HepG2 (cell line): Measurements from ENCODE around the gene C22orf42. TPM values are rescaled to one million over a fixed set of nuclear protein-coding genes. Genes with fewer than 3 reads are reported as not detected.

ENCODE experiments used
- ATAC-seq: fragments of 200-7000 bp; cut with Tn5 transposase; 3 replicates; pipeline ENCODE4 v1.9.1; 2020; ENCODE audit warnings: mild to moderate bottlenecking, moderate library complexity
- BruUV-seq: library from RNA; stranded (reverse); fragments of 400-500 nt; replicated peaks from 2 replicates; lab custom pipeline; 2021; lab: Mats Ljungman, UMichigan
- CTCF ChIA-PET: fragments of 300-600 bp; formaldehyde crosslinking; extraction: SDS; loops from one replicate; lab custom pipeline; 2021; ENCODE audit warnings: low total read pairs, inconsistent platforms, low intra/inter-chr PET ratio; lab: Yijun Ruan, JAX
- POLR2A ChIA-PET: fragments of 350-600 bp; sonication (Branson Sonifier 250); formaldehyde crosslinking; loops from one replicate; lab custom pipeline; 2020; ENCODE audit warnings: antibody characterized with exemption, inconsistent platforms; lab: Yijun Ruan, JAX
- DNase-seq: peaks from one replicate; pipeline ENCODE4 v3.0.0-alpha.2; 2015; ENCODE audit warnings: low spot score
- FAIRE-seq: peaks from 3 replicates; lab custom pipeline; 2011; peaks lifted over from hg19 to GRCh38; lab: Jason Lieb, UNC
- H2AFZ ChIP-seq: one replicate; pipeline ENCODE4 v1.6.1; 2011; ENCODE audit warnings: low read length, inconsistent platforms
- H3K27ac ChIP-seq: fragments of 300-600 bp; 3 replicates; pipeline ENCODE4 v1.8.0; 2011; ENCODE audit warnings: mixed run types, mild to moderate bottlenecking, mixed read lengths, low read length, inconsistent platforms; ENCODE audit not compliant: insufficient read depth; ENCODE audit errors: extremely low read length
- H3K27me3 ChIP-seq, 2 experiments: fragments of 200-600 bp in 1 of 2; 2 replicates in 1 of 2; 3 replicates in 1 of 2; pipeline versions ENCODE4 v1.6.0 to v1.8.0; 2011; ENCODE audit warnings: low read length in 2 of 2, mild to moderate bottlenecking in 2 of 2, moderate library complexity in 2 of 2, inconsistent platforms in 1 of 2; ENCODE audit not compliant: insufficient read depth in 2 of 2, control insufficient read depth in 1 of 2
- H3K36me3 ChIP-seq, 2 experiments: fragments of 200-600 bp in 1 of 2; replicated peaks in 1 of 2; 2 replicates in 1 of 2; 3 replicates in 1 of 2; pipeline versions ENCODE4 v1.5.1 to v1.8.0; 2011; ENCODE audit warnings: low read length in 2 of 2, inconsistent platforms in 1 of 2; ENCODE audit not compliant: insufficient read depth in 2 of 2, control insufficient read depth in 1 of 2
- H3K4me1 ChIP-seq: 2 replicates; pipeline ENCODE4 v1.5.1; 2012; ENCODE audit warnings: low read length, inconsistent platforms; ENCODE audit not compliant: insufficient read depth
- H3K4me2 ChIP-seq: 2 replicates; pipeline ENCODE4 v1.6.0; 2011; ENCODE audit warnings: low read depth, low read length, inconsistent platforms
- H3K4me3 ChIP-seq, 3 experiments: fragments of 200-600 bp in 1 of 3; sonication (generic), shearing (Covaris generic) in 1 of 3; replicated peaks in 1 of 3; 2 replicates each; pipeline ENCODE4 v1.5.1; 2011 to 2016; ENCODE audit warnings: low read length in 3 of 3, inconsistent platforms in 2 of 3, low read depth in 2 of 3, mild to moderate bottlenecking in 2 of 3, control low read depth in 1 of 3, mixed read lengths in 1 of 3; ENCODE audit not compliant: insufficient read depth in 1 of 3
- H3K79me2 ChIP-seq: one replicate; pipeline ENCODE4 v1.6.1; 2011; ENCODE audit warnings: low read length, inconsistent platforms; ENCODE audit not compliant: insufficient read depth
- H3K9ac ChIP-seq: 2 replicates; pipeline ENCODE4 v1.6.0; 2011; ENCODE audit warnings: mild to moderate bottlenecking, low read depth, low read length, inconsistent platforms; ENCODE audit not compliant: insufficient read depth
- H3K9me3 ChIP-seq: 2 replicates; pipeline ENCODE4 v1.5.1; 2012; ENCODE audit warnings: mild to moderate bottlenecking, low read length
- H4K20me1 ChIP-seq: 2 replicates; pipeline ENCODE4 v1.6.0; 2011; ENCODE audit warnings: inconsistent platforms, mild to moderate bottlenecking, low read length, moderate library complexity; ENCODE audit not compliant: insufficient read depth
- ATF7-NPFF ChIP-seq: sonication (generic); formaldehyde crosslinking; IDR thresholded peaks from 2 replicates; pipeline ENCODE4 v1.8.1; 2023; ENCODE audit warnings: mild to moderate bottlenecking, low read depth, missing genetic modification reagents, moderate library complexity
- CTCF ChIP-seq: sonication (generic); formaldehyde crosslinking; IDR thresholded peaks from 2 replicates; pipeline ENCODE4 v1.5.0; 2020; ENCODE audit warnings: mild to moderate bottlenecking, missing genetic modification reagents, moderate library complexity
- HNF4A ChIP-seq: sonication (generic); formaldehyde crosslinking; IDR thresholded peaks from 2 replicates; pipeline ENCODE4 v1.4.0; 2020; ENCODE audit warnings: missing genetic modification reagents
- HNF4G ChIP-seq, 2 experiments: sonication (generic) in 1 of 2; formaldehyde crosslinking in 1 of 2; IDR thresholded peaks; 2 replicates each; pipeline versions ENCODE4 v1.4.0 to v1.6.1; 2011 to 2020; ENCODE audit warnings: borderline replicate concordance in 2 of 2, low read depth in 2 of 2, mild to moderate bottlenecking in 2 of 2, low read length in 1 of 2, missing genetic modification reagents in 1 of 2, moderate library complexity in 1 of 2
- MED1 ChIP-seq: sonication (generic); formaldehyde crosslinking; IDR thresholded peaks from 2 replicates; pipeline ENCODE4 v1.4.0; 2020; ENCODE audit warnings: missing genetic modification reagents
- PHF20 ChIP-seq: sonication (generic); formaldehyde crosslinking; IDR thresholded peaks from 2 replicates; pipeline ENCODE4 v1.5.0; 2020; ENCODE audit warnings: mild to moderate bottlenecking, missing genetic modification reagents
- PHF5A ChIP-seq: IDR thresholded peaks from one replicate; pipeline ENCODE4 v1.6.1; 2018; ENCODE audit warnings: low read depth, missing genetic modification reagents; ENCODE audit not compliant: unreplicated experiment
- PHF8 ChIP-seq: sonication (generic); formaldehyde crosslinking; IDR thresholded peaks from 2 replicates; pipeline ENCODE4 v1.5.0; 2020; ENCODE audit warnings: missing genetic modification reagents
- PTBP1 ChIP-seq: fragments of 200-400 bp; formaldehyde crosslinking; IDR thresholded peaks from 2 replicates; pipeline ENCODE4 v1.6.1; 2018; ENCODE audit warnings: low read length, low read depth; ENCODE audit not compliant: poor library complexity, severe bottlenecking
- ZSCAN25 ChIP-seq: sonication (generic); formaldehyde crosslinking; IDR thresholded peaks from 2 replicates; pipeline ENCODE4 v1.8.0; 2022; ENCODE audit warnings: mild to moderate bottlenecking, missing genetic modification reagents
- WGBS: methylation state at CpG from one replicate; pipeline ENCODE4 v1.1.6; 2017; ENCODE audit warnings: low lambda C conversion rate; 5-methylcytosine and 5-hydroxymethylcytosine counted together
- in situ Hi-C: cut with HindIII; loops from 2 replicates; pipeline ENCODE4 v1.10.0; 2017; ENCODE audit warnings: low pct_unique_long_range_greater_than_20kb; ENCODE audit not compliant: extremely low pct_ligation_motif_present
- intact Hi-C: fragments of 100-400 bp; cut with micrococcal nuclease; formaldehyde crosslinking; loops from one replicate; pipeline ENCODE4 v1.10.0; 2022; ENCODE audit not compliant: unreplicated experiment
- polyA plus RNA-seq, 8 experiments: library from polyadenylated mRNA; depleted of rRNA in 3 of 8; stranded (reverse) in 7 of 8; unstranded in 1 of 8; fragments of >200 nt; fragmentation: Illumina TruSeq in 4 of 8; extraction: Trizol in 4 of 8; gene quantifications; 2 replicates each; pipeline versions ENCODE4 v1.2.1 to v1.2.3, GENCODE V29; 2011 to 2016; ENCODE audit warnings: low read depth in 4 of 8, missing spikeins in 1 of 8, mixed read lengths in 1 of 8; ENCODE audit not compliant: insufficient read depth in 1 of 8
- total RNA-seq, 5 experiments: library from RNA; depleted of rRNA; stranded (reverse); fragments of >200 nt; fragmentation: Illumina TruSeq; extraction: Trizol; gene quantifications; 2 replicates each; pipeline ENCODE4 v1.2.3, GENCODE V29; 2016; ENCODE audit warnings: low read depth in 1 of 5

C22orf42 gene
- total and polyA plus RNA-seq, 2 of the 13 experiments (the other 11 are each of a cell fraction or from before 2014, with no cell fraction given), result not detected

DNA sequence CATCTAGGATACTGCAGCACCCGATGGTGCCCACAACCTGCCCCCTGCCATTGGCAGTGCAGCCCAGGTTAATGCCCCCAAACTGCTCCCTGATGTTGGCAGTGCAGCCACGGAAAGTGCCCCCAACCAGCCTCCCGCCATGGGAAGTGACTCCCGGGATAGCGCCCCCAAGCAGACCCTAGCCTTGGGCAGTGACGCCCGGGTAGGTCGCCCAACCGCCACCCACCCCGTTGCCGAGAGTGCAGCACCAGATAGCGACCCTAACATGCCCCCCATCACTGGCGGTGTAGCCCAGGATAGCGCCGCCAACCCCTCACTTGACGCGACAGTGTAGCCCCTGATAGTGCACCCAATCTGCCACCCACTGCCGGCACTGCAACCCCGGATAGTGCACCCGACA lies 38.5 kb downstream of the C22orf42 start:
- POLR2A ChIA-PET, result no interaction called here
- Histone ChIP-seq H2AFZ (no peak overlapping the region), H4K20me1 (no peaks in the 10 kb centered on the region), H3K36me3 (no peaks in the 10 kb centered on the region), H3K4me2 (no peak overlapping the region)
- no peak for TF ChIP-seq ATF7-NPFF (CRISPR knock-in tag)
- TF ChIP-seq, all 625 proteins: peak for 0
- H3K9ac ChIP-seq, result no peak overlapping the region
- no peaks in the 10 kb centered on the region for H3K9me3 ChIP-seq
- DNase-seq, result no peak
- BruUV-seq, result no TSS peak
- CTCF ChIA-PET, result no interaction called here
- peaks cover 0 to 1% of the 10 kb centered on the region in 2 experiments; a peak in 2 of 5 replicates for H3K27me3 ChIP-seq
- no peak overlapping the region for H3K4me3 ChIP-seq
- FAIRE-seq, result no peak
- WGBS, result 33% methylated on average over 3 of the region's 20 CpGs
- no peak for ATAC-seq
- in situ Hi-C loops, result no loop called here
- no peaks in the 10 kb centered on the region for H3K79me2 ChIP-seq
- intact Hi-C loops, result no loop called here
- no peak overlapping the region for H3K27ac ChIP-seq
- H3K4me1 ChIP-seq, result no peaks in the 10 kb centered on the region

- H3K27ac ChIP-seq, result no peak overlapping the region
- intact Hi-C loops, result no loop called here
- 17% methylated on average over 4 of the region's 15 CpGs for WGBS
- no peaks in the 10 kb centered on the region for H3K36me3 ChIP-seq
- no peak overlapping the region for H2AFZ ChIP-seq
- ChIA-PET POLR2A (no interaction called here), CTCF (no interaction called here)
- FAIRE-seq (no peak), DNase-seq (no peak), ATAC-seq (peak; percentile 81)
- no peaks in the 10 kb centered on the region for H3K9me3 ChIP-seq
- H3K4me3 ChIP-seq, result no peak overlapping the region
- no peak overlapping the region for H3K9ac ChIP-seq
- H3K27me3 ChIP-seq, result peaks cover 0 to 1% of the 10 kb centered on the region in 2 experiments; a peak in 2 of 5 replicates
- no TSS peak for BruUV-seq
- TF ChIP-seq MED1 (CRISPR knock-in tag) (no peak), PHF8 (CRISPR knock-in tag) (no peak), PTBP1 (no peak), HNF4A (CRISPR knock-in tag) (peak; percentile 56), PHF20 (CRISPR knock-in tag) (no peak), PHF5A (CRISPR knock-in tag) (no peak), HNF4G (IDR thresholded peaks at IDR 0.05; ENCODE audit: borderline replicate concordance, low read depth, low read length) (peak; percentile 29; the same call in 1 of the 2 replicates), HNF4G (CRISPR knock-in tag; IDR thresholded peaks at IDR 0.05; ENCODE audit: borderline replicate concordance, low read depth) (no peak), ATF7-NPFF (CRISPR knock-in tag) (no peak), ZSCAN25 (CRISPR knock-in tag) (no peak), CTCF (CRISPR knock-in tag) (peak; percentile 37; the same call in 1 of the 2 replicates)
- in situ Hi-C loops, result no loop called here
- H3K79me2 ChIP-seq, result no peaks in the 10 kb centered on the region
- no peaks in the 10 kb centered on the region for H3K4me1 ChIP-seq
- H4K20me1 ChIP-seq, result no peaks in the 10 kb centered on the region
- H3K4me2 ChIP-seq, result no peak overlapping the region
These were observed 39.4 kb downstream of the C22orf42 start for GRCh38 chr22:32119568-32120235.
